ENCODE results near the gene LAMA2.

Gene LAMA2

DNA sequence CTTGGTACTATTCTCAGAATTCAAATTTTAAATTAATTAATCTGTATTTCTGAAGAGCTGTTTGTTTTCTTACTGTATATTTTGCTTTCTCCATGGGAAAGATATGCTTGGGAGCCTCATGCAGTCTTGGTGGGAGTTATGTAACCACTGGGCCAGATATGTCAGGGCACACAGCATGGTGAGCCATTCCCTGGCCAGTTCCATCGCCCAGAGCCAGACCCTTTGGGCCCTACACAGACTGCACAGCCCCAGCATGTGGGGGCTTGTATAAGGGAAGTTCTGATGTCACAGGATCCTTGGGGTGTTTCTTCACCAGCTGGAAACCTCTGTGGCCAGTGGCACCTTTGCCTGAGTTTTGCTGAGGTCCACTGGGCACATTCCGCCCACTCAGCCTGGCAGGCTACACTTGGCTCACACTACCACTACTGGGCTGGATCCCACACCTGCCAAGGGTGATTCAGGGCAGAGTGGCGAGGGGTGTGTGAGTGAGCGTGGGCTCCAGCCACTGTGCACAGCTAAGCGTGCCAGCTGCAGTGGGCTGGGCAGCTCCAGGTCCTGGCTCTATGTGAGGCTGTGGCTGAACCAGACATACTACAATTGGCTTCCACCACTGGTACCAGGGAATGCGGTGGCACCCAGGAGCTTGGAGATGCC is 533.5 kb downstream of the LAMA2 start:
- H3K4me3 ChIP-seq (ENCODE audit: low read depth, low read length): no peak overlapping the region

GRCh38 chr6:129417416-129418086 is 534.6 kb downstream of the LAMA2 start:
- no peak overlapping the region for H3K4me3 ChIP-seq (ENCODE audit: low read depth, low read length)

GRCh38 chr6:129419324-129419723 is 536.4 kb downstream of the LAMA2 start:
- H3K4me3 ChIP-seq (ENCODE audit: low read depth, low read length): no peak overlapping the region

DNA sequence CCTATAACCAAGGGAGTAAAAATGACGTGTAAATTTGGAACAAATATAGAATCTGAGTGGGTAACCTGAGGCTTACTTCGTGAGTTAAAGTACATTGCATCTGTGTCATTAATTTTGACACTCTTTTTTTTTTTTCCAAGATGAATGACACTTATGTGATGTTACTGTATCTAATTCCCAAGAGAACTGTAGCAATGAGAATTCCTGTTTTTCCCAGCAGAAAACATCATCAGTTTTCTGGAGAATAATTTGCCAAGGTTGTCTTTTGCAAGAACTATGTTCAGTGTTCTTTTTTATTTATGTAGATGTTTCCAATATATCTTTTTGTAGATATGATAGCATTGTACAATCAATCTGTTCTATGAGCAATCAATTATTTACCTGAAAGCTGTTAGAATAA is 543.4 kb downstream of the LAMA2 start:
- H3K4me3 ChIP-seq (ENCODE audit: low read depth, low read length): no peak overlapping the region

- no peak overlapping the region for H3K4me3 ChIP-seq (ENCODE audit: low read depth, low read length)
Measured at GRCh38 chr6:129429956-129430355, 547.0 kb downstream of the LAMA2 start.

DNA sequence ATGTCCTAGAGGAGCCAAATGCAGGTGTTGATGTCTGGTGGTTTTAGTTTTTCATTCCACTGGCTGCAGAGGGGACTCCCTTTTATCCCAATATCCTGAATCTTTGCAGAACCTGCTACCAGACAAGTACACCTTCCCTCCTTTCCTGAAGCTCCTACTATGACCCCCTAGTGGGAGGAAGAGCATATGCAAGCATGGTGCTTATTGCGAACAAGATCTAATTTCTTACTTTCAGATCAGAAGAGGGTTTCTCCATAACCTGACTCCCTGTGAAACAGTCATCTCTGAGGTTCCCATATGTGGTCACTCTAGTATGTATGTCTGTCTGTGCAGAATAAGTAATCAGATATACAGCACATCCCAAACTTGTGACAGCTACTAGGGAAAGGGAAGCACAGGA is 549.8 kb downstream of the LAMA2 start:
- H3K4me3 ChIP-seq (ENCODE audit: low read depth, low read length): no peak overlapping the region

- H3K4me3 ChIP-seq (ENCODE audit: low read depth, low read length): no peak overlapping the region
Measured at GRCh38 chr6:129434091-129434490, 551.2 kb downstream of the LAMA2 start.

- H3K4me3 ChIP-seq (ENCODE audit: low read depth, low read length): no peak overlapping the region
Measured at GRCh38 chr6:129440691-129441090, 557.8 kb downstream of the LAMA2 start.

- H3K4me3 ChIP-seq (ENCODE audit: low read depth, low read length): no peak overlapping the region
Measured at GRCh38 chr6:129444683-129445082, 561.7 kb downstream of the LAMA2 start.

GRCh38 chr6:129446272-129447197 is 563.6 kb downstream of the LAMA2 start:
- no peak overlapping the region for H3K4me3 ChIP-seq (ENCODE audit: low read depth, low read length)

DNA sequence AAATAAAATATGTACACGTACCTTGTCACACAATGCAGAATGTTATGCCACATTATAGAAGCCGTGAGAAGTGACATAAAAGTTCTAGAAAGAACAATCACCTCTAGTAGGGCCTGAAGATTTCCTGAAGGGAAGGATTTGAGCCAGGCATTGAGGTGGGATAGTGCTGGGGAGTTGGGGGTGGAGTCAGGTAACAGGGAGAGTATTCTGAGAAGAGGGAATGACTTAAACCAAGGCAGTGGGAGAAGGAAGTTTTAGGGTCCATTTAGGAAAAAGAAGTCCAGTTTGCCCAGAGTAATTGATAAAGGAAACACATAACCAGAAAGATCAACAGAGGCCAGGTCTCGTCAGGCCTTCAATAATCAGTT is 564.2 kb downstream of the LAMA2 start:
- no peak overlapping the region for H3K4me3 ChIP-seq (ENCODE audit: low read depth, low read length)

DNA sequence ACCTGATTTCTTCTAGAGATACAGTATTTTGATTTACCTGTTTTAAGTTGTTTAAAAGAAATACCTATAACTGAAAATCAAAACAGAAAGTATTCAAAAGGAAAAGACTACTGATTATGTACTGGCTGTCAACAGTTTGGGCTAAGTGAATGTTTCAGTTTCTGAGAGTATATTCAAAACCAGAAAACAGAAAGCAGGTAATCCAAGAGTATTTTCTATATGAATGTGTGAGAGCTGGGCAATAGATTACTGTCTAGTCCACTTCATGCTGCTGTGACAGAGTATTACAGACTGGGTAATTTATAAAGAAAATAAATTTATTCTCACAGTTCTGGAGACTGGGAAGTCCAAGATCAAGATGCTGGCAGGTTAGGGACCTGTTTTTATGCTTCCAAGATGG is 566.0 kb downstream of the LAMA2 start:
- H3K4me3 ChIP-seq (ENCODE audit: low read depth, low read length): no peak overlapping the region

- no peak overlapping the region for H3K4me3 ChIP-seq (ENCODE audit: low read depth, low read length)
Measured at GRCh38 chr6:129451187-129451586, 568.2 kb downstream of the LAMA2 start.

DNA sequence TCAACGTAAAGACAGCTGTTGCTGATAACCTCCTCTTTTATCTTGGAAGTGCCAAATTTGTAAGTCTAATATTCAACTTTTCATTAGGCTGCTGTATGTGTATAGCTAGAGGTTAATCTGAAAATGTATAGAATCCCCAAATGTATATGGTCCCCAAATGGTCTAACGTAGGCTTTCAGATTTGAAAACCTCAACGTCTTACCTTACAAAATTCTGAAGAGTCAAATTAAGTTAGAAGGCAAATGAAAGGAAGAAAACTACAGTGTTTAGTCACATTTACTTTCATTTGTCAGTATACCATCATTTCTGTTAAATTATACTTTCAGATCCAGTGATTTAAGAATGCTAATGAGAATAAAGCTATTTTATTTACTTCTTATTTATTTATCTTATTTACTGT is 570.1 kb downstream of the LAMA2 start:
- no peak overlapping the region for H3K4me3 ChIP-seq (ENCODE audit: low read depth, low read length)

DNA sequence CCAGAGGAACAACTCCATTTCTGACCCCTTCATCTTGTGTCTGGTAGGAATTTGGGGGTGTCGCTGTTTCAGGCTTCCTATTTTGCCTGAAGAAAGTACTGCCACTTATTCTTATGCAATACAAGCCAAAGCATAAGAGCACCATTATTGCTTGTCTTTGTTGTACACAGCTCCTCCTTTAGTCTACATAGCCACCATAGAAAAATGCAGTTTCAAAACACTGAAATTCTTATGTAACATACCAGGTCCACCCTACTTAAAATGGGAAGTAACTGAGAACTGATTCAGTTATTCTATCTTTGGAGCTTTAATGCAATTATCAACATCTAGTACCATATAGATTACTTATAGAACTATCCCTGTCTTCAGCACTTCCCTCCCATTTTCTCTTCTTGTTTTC is 571.5 kb downstream of the LAMA2 start:
- H3K4me3 ChIP-seq (ENCODE audit: low read depth, low read length): no peak overlapping the region

DNA sequence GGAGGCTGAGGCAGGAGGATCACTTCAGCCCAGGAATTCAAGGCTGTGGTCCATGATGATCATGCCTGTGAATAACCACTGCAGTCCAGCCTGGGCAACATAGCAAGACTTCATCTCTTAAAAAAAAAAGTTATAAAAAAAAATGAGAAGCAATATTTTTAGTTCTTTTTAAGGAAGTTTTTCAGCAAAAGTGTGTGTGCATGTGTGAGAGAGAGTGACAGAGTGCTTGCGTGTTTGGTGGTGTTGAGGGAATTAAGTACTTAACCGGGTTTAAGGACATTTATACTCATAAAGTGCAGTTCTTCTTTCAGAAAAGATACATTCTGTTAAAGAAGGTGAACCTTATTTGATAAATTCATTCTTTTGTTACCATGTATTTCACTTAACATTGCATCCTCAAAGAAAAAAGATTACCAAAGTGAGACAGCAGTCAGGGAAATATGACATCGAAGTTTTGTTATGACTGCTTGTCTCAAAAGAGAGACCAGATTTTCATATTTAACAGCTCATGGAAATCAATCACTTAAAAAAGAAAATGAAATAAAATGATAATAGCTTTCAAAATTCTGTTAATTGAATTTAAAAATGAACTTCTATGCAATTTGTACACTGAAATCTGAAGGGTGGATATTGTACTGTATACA is 572.3 kb downstream of the LAMA2 start:
- H3K4me3 ChIP-seq (ENCODE audit: low read depth, low read length): no peak overlapping the region

DNA sequence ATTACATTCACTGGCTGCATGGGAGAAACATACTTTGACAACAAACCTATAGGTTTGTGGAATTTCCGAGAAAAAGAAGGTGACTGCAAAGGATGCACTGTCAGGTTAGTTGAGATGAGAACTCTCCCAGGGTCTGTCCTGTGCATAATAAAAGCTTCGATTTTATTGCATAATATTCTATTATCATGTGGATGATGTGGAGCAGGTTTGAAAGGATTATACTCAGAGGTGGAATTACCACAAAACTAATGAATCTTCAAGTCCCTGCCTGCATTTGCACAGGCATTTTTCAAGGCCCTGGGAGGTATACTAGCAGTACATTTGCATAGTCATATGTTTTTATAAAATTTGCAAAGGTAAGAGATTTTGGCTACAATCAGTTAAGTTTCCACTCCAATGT is 577.3 kb downstream of the LAMA2 start:
- H3K4me3 ChIP-seq (ENCODE audit: low read depth, low read length): no peak overlapping the region

DNA sequence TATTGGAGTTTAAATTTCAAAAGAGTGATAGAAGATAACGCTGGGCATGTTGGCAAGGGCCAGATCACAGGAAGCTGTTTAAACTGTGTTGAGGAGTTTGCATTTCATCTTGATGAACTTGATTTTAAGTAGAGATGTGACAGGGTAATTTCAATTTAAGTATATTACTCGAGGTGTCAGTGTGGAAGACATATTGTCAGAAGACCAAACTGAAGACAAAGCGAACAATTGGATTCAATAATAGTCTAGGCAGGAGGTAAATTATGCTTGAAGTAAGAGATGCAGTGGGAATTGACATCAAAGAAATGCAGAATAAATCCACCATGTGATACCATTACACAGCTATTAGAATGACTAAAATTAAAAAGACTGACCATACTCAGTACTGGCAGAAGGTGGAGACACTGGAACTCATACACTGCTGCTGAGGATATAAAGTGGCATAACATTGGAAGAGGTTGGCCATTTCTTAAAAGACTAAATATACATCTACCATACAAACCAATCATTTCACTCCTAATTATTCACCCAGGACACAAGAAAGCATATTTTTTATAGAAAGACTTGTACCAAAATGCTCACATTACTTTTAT is 586.2 kb downstream of the LAMA2 start:
- no peak overlapping the region for H3K4me3 ChIP-seq (ENCODE audit: low read depth, low read length)

DNA sequence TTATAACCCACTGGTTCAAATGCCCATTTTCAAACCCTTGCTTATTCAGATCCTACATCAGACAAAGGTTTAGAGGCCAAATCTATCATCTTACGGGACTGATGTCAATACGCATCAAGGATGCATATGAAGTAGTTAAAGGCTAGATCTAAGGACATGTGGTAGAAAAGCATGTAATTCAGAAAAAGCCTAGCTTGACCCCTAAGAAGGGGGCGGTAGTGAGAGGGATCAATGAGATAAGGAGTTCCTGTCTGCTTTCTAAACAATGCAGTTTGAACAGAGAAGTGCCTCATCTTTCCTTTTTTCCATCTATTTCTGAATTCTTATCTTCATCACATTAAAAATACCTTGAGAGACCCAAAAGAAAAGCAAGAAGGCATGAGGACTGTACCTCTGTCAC is 589.3 kb downstream of the LAMA2 start:
- no peak overlapping the region for H3K4me3 ChIP-seq (ENCODE audit: low read depth, low read length)

- H3K4me3 ChIP-seq (ENCODE audit: low read depth, low read length): no peak overlapping the region
Measured at GRCh38 chr6:129473546-129473945, 590.6 kb downstream of the LAMA2 start.
